Cardiac muscle cell (in vitro differentiated cells and primary cell): ENCODE results near the gene A2M. TPM values are rescaled to one million over a fixed set of nuclear protein-coding genes. Genes with fewer than 3 reads are reported as not detected.

Experiments
- DNase-seq, 2 donors: peaks; one replicate each; pipeline versions ENCODE4 v3.0.0 to v3.0.0-alpha.2; 2010 to 2017; ENCODE audit warnings: low read depth in 1 of 2, low spot score in 1 of 2
- H3K27ac ChIP-seq: fragments of 200-600 bp; sonication (generic); 2 replicates; pipeline ENCODE4 v1.5.1; 2016
- H3K27me3 ChIP-seq: fragments of 200-600 bp; sonication (generic); 2 replicates; pipeline ENCODE4 v1.6.0; 2016; ENCODE audit warnings: control low read depth
- H3K36me3 ChIP-seq: fragments of 200-600 bp; sonication (generic); 2 replicates; pipeline ENCODE4 v1.5.1; 2016; ENCODE audit warnings: control low read depth
- H3K4me1 ChIP-seq: fragments of 200-600 bp; sonication (generic); 2 replicates; pipeline ENCODE4 v1.8.1; 2017; ENCODE audit warnings: low read depth, mild to moderate bottlenecking, mixed run types
- H3K4me3 ChIP-seq: fragments of 200-600 bp; sonication (generic); 2 replicates; pipeline ENCODE4 v1.5.1; 2016; ENCODE audit warnings: mild to moderate bottlenecking
- H3K9me3 ChIP-seq: fragments of 200-600 bp; sonication (generic); 2 replicates; pipeline ENCODE4 v1.5.1; 2017; ENCODE audit warnings: low read depth, mild to moderate bottlenecking, control low read depth
- polyA plus RNA-seq: library from polyadenylated mRNA; unstranded; fragments of >200 nt; fragmentation: Nextera tagmentation; extraction: Ambion mirVana; gene quantifications from 2 replicates; pipeline ENCODE4 v1.2.1, GENCODE V29; 2016
- total RNA-seq: library from RNA; depleted of rRNA; stranded (reverse); fragments of >200 nt; gene quantifications from 2 replicates; pipeline ENCODE4 v1.2.3, GENCODE V29; 2016
- TF ChIP-seq, protein P1 (sequence below): IDR thresholded peaks from 2 replicates; pipeline ENCODE4 v1.5.1; 2012; ENCODE audit warnings: low read depth, mild to moderate bottlenecking, low read length

Gene A2M
- total and polyA plus RNA-seq, 2 experiments from 2014 or later, result 63.5 to 104 TPM

- TF ChIP-seq, protein P1, sequence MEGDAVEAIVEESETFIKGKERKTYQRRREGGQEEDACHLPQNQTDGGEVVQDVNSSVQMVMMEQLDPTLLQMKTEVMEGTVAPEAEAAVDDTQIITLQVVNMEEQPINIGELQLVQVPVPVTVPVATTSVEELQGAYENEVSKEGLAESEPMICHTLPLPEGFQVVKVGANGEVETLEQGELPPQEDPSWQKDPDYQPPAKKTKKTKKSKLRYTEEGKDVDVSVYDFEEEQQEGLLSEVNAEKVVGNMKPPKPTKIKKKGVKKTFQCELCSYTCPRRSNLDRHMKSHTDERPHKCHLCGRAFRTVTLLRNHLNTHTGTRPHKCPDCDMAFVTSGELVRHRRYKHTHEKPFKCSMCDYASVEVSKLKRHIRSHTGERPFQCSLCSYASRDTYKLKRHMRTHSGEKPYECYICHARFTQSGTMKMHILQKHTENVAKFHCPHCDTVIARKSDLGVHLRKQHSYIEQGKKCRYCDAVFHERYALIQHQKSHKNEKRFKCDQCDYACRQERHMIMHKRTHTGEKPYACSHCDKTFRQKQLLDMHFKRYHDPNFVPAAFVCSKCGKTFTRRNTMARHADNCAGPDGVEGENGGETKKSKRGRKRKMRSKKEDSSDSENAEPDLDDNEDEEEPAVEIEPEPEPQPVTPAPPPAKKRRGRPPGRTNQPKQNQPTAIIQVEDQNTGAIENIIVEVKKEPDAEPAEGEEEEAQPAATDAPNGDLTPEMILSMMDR, result no peak
- DNase-seq, result no peak
- no peaks in the 10 kb centered on the region for H3K9me3 ChIP-seq
- no peak overlapping the region for H3K27ac ChIP-seq
- H3K4me1 ChIP-seq, result peaks cover 5% of the 10 kb centered on the region
- no peaks in the 10 kb centered on the region for H3K27me3 ChIP-seq
- H3K4me3 ChIP-seq, result no peak overlapping the region
- H3K36me3 ChIP-seq, result no peaks in the 10 kb centered on the region
These were observed 47.6 kb downstream of the A2M start for GRCh38 chr12:9068086-9068485.

GRCh38 chr12:9066755-9067423, 48.8 kb downstream of the A2M start:
- peaks cover 5% of the 10 kb centered on the region for H3K4me1 ChIP-seq
- TF ChIP-seq, protein P1, result no peak
- H3K9me3 ChIP-seq, result no peaks in the 10 kb centered on the region
- no peak for DNase-seq
- H3K36me3 ChIP-seq, result no peaks in the 10 kb centered on the region
- no peak overlapping the region for H3K27ac ChIP-seq
- H3K27me3 ChIP-seq, result no peaks in the 10 kb centered on the region
- H3K4me3 ChIP-seq, result no peak overlapping the region

DNA sequence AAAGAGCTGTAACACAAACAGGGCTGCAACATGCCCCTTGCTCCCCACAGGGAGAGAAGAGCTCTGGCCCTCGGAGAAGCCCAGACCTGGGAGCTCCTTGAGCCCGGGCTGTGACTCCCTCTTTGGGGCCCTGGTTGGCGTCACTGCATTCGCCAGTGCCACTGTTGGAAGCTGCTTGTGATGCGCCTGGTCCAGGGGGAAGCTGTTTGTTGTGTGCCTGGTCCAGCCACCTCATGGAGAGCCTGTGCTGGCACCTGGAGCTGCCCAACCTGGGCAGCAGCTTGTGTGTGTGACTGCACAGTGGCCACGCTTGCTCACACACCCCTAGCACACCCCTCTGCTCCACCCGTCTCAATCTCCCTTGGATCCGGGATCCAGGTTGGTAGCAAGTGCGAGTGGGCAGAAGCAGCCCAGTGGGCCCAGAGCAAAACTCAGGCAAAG, 49.5 kb downstream of the A2M start:
- H3K4me1 ChIP-seq, result peaks cover 5% of the 10 kb centered on the region
- no peaks in the 10 kb centered on the region for H3K27me3 ChIP-seq
- no peak for DNase-seq
- TF ChIP-seq, protein P1, result no peak
- no peak overlapping the region for H3K27ac ChIP-seq
- H3K4me3 ChIP-seq, result no peak overlapping the region
- no peaks in the 10 kb centered on the region for H3K36me3 ChIP-seq
- H3K9me3 ChIP-seq, result no peaks in the 10 kb centered on the region

DNA sequence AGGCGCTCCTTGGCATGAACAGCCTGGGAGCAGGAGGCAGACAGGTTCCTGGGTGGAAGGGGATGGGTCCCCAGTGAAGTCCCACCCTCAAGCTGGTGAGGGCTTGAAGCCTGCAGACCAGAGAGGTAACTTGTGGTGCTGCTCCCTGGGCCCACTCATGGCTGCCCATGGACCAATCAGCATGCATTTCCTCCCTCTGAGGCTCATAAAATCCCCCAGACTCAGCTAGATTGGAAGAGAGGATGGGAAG, 50.2 kb downstream of the A2M start:
- peak overlapping the region; percentile 69 for H3K4me3 ChIP-seq
- no peak for DNase-seq
- peaks cover 5% of the 10 kb centered on the region for H3K4me1 ChIP-seq
- TF ChIP-seq, protein P1, result no peak
- no peaks in the 10 kb centered on the region for H3K9me3 ChIP-seq
- H3K27me3 ChIP-seq, result no peaks in the 10 kb centered on the region
- H3K36me3 ChIP-seq, result no peaks in the 10 kb centered on the region
- no peak overlapping the region for H3K27ac ChIP-seq

- H3K27ac ChIP-seq, result peak overlapping the region; percentile 90
- TF ChIP-seq, protein P1, result no peak
- no peaks in the 10 kb centered on the region for H3K9me3 ChIP-seq
- H3K4me1 ChIP-seq, result peaks cover 5% of the 10 kb centered on the region
- peak; percentile 65 to 73 for DNase-seq
- H3K4me3 ChIP-seq, result peak overlapping the region; percentile 69
- H3K27me3 ChIP-seq, result no peaks in the 10 kb centered on the region
- H3K36me3 ChIP-seq, result no peaks in the 10 kb centered on the region
These were observed 50.7 kb downstream of the A2M start for GRCh38 chr12:9064815-9065606.
